ENCODE measurements around the gene CYP4F8.

- no peak for TF ChIP-seq CTCF (conservative IDR thresholded peaks at IDR 0.05; ENCODE audit: low read length)
- no peak for TF ChIP-seq EZH2phosphoT487 (IDR thresholded peaks at IDR 0.05; ENCODE audit: borderline replicate concordance, low read depth, low read length)
These were observed 18.2 kb downstream of the CYP4F8 start for GRCh38 chr19:15633082-15633835.
